ENCODE measurements around the gene NPR2.

NPR2 gene

GRCh38 chr9:35834260-35835215 is 43.1 kb downstream of the NPR2 start:
- no peak for DNase-seq

GRCh38 chr9:35835216-35835632 is 43.8 kb downstream of the NPR2 start:
- no peak for DNase-seq

DNA sequence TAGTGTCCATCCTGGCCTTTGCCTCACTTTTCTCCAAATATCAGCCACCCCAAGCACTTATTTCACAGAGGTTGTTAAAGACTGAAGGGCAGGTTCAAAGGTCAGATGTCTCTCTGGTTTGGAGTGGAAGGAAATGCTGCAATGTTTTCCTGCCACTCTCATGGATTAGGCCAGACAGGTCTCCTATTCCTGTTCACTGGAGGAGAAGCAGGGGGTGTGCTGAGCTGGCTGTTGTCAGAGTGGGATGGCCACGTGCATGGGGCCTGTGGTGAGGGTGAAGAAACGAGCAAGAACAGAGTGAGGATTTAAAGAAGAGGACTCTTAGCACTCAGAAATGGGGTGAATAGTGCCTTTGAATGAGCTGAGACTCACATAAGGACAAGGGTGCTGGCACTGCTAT is 44.4 kb downstream of the NPR2 start:
- no peak for DNase-seq

DNA sequence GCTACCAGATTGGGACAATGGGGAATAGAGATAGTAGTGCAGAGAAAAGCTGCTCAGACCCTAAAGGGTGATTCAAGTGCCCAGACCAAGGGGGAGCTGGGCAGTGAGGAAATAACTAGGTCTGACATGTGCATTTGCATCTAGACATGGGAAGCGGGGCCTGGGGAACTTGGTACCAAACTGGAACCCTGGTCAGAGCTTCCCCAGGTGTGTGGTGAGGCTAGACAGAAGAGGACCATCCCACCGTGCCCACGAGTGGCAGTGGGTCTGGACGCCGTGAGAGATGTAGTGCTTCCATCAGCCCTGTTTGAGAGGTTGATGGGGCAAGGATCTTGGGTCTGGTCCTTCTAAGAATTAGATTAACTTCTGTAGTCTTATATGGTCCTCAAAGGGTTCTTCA is 45.2 kb downstream of the NPR2 start:
- no peak for DNase-seq

- no peak for DNase-seq
These were observed 48.5 kb downstream of the NPR2 start for GRCh38 chr9:35839926-35840325.

GRCh38 chr9:35840881-35841644 is 49.7 kb downstream of the NPR2 start:
- no peak for DNase-seq

- DNase-seq: no peak
These were observed 50.2 kb downstream of the NPR2 start for GRCh38 chr9:35841645-35841900.

DNA sequence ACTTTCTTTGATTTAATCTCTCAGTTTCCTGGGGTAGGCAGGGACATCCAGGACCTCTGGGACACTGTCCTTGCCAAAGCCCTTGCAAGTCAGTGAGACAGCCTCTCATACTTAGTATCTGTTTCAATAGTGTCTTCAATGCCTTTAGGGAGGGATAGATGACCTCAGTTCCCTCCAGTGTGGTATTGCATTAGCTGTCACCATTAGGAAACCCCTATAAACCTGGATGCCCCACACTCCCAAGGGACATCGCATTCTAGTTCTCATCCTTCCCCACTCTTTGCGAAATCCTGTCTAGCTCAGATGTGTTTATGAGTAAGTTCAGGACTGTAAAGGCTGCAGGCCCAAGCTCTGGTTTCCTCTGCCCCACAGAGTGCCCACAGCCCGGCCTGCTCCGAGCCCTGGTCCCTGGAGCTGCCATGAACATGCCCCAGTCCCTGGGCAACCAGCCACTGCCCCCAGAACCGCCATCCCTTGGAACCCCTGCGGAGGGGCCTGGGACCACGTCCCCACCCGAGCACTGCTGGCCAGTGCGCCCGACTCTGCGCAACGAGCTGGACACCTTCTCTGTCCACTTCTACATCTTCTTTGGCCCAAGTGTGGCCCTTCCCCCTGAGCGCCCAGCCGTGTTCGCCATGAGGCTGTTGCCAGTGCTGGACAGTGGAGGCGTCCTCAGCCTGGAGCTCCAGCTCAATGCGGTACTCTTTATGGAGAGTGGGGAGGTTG is 50.8 kb downstream of the NPR2 start:
- peak; percentile 34 to 72 (median 53) for DNase-seq

GRCh38 chr9:35842795-35843194 is 51.4 kb downstream of the NPR2 start:
- peak; percentile 67 to 78 (median 74) for DNase-seq

GRCh38 chr9:35844628-35845270 is 53.4 kb downstream of the NPR2 start:
- DNase-seq: peak; percentile 92 to 97 (median 96)

GRCh38 chr9:35845824-35846771 is 54.7 kb downstream of the NPR2 start:
- no peak for DNase-seq

- DNase-seq: peak in 2 of 3 donors; percentile 36 to 48
These were observed 56.6 kb downstream of the NPR2 start for GRCh38 chr9:35847792-35848572.

GRCh38 chr9:35852267-35852815 is 61.0 kb downstream of the NPR2 start:
- DNase-seq: no peak

DNA sequence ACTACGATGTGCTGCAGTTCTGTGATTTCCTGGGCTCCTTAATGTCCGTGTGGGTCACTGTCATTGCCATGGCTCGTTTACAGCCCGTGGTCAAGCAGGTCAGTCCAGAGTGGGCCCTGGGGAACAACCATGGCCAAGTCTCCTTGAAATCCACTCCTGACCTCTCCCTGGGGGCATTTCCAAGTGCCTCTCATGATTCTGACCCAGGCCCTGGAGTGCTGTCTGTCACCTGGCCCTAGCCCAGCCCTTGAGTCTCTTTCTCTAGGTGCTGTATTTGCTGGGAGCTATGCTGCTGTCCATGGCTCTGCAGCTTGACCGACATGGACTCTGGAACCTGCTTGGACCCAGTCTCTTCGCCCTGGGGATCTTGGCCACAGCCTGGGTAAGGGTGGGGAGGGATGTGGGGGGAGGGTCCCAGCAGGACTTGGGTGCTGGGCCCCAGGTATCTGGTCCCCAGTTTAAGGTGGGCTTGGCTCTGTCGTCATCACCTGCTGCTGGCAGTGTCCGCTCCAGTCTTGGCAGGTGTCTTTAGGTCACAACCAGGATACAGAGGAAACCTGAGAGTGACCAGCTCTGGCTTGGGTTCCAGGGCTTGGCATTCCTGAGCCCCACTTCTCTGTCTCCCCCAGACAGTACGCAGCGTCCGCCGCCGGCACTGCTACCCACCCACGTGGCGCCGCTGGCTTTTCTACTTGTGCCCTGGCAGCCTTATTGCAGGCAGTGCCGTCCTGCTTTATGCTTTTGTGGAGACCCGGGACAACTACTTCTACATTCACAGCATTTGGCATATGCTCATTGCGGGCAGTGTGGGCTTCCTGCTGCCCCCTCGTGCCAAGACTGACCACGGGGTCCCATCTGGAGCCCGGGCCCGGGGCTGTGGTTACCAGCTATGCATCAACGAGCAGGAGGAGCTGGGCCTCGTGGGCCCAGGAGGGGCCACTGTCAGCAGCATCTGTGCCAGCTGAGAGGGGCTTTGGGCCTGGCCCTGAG is 61.8 kb downstream of the NPR2 start:
- no peak for DNase-seq

DNA sequence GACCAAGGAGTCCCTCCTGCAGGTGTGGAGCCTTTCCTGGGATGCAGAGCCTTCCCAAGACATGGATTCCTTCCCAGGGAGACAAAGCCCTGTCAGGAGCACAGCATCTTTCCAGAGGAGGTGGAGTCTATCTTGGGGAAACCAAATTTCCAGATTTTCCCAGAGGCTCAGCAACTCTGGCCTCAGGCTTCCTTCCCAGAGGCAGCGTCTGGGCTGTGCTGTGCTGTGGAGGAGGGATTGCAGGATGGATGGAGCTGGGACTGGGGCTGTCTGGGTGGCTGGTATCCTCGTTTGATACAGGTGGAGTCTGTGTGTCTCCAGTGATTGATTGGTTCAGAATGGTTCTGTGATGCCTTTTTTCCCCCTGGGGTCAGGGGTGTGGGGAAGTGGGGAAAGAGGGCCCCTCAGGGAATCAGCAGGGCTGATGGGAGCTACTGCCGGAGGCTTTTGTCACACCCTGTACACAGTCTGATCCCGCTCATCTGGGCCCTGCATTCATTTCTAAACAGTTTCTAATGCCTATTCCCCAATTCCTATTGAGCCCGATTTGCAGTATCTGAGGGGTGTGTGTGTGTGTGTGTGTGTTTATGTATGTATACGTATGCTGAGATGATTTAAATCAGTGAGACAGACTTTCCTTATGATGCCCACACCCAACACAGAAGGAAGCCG is 62.8 kb downstream of the NPR2 start:
- no peak for DNase-seq

DNA sequence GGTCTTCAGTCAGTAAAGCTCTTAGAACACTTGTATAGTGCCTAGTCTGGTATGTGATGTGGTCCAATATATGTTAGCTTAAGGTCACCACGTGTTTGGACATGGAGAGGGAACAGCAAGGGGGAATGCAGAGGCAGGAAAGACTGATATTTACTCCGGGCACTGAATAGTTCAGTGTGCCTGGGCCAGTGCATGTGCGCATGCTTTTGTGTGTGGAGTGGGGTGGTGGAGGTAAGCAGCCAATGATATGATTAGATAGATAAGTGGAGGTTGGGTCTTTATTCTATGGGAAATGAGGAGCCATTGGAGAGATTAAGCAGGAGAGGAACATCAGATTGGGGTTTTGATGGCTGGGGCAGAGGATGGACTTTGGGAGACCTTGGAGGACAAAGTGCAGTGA is 64.8 kb downstream of the NPR2 start:
- DNase-seq: no peak

- DNase-seq: no peak
These were observed 65.5 kb downstream of the NPR2 start for GRCh38 chr9:35856882-35857281.

- no peak for DNase-seq
These were observed 67.1 kb downstream of the NPR2 start for GRCh38 chr9:35858458-35858857.
